Measurements from ENCODE around the gene PRKN.

GRCh38 chr6:161487694-161488093 is 1239.9 kb downstream of the PRKN start:
- TF ChIP-seq, protein P1, sequence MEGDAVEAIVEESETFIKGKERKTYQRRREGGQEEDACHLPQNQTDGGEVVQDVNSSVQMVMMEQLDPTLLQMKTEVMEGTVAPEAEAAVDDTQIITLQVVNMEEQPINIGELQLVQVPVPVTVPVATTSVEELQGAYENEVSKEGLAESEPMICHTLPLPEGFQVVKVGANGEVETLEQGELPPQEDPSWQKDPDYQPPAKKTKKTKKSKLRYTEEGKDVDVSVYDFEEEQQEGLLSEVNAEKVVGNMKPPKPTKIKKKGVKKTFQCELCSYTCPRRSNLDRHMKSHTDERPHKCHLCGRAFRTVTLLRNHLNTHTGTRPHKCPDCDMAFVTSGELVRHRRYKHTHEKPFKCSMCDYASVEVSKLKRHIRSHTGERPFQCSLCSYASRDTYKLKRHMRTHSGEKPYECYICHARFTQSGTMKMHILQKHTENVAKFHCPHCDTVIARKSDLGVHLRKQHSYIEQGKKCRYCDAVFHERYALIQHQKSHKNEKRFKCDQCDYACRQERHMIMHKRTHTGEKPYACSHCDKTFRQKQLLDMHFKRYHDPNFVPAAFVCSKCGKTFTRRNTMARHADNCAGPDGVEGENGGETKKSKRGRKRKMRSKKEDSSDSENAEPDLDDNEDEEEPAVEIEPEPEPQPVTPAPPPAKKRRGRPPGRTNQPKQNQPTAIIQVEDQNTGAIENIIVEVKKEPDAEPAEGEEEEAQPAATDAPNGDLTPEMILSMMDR (IDR thresholded peaks at IDR 0.05) = no peak
- no peak for TF ChIP-seq EP300 (IDR thresholded peaks at IDR 0.05)
